HCT116 (cell line): ENCODE data around the gene CCND2.

Source experiments
- TF ChIP-seq, protein P1 (sequence below): IDR thresholded peaks from 2 replicates; pipeline ENCODE4 v1.6.1; 2012
- TF ChIP-seq, protein P2 (sequence below): IDR thresholded peaks from 2 replicates; pipeline ENCODE4 v1.6.1; 2012; ENCODE audit warnings: low read depth
- TF ChIP-seq, protein P3 (sequence below), 3 experiments: fragments of 200-600 bp in 1 of 3; sonication (generic) in 1 of 3; IDR thresholded peaks in 2 of 3; conservative IDR thresholded peaks in 1 of 3; 2 replicates each; pipeline ENCODE4 v1.5.1; 2012 to 2017; ENCODE audit warnings: low read depth in 2 of 3, low read length in 2 of 3, antibody characterized with exemption in 1 of 3, borderline replicate concordance in 1 of 3, control low read depth in 1 of 3, mild to moderate bottlenecking in 1 of 3, mixed read lengths in 1 of 3, mixed run types in 1 of 3, moderate library complexity in 1 of 3; ENCODE audit not compliant: insufficient read depth in 1 of 3

DNA sequence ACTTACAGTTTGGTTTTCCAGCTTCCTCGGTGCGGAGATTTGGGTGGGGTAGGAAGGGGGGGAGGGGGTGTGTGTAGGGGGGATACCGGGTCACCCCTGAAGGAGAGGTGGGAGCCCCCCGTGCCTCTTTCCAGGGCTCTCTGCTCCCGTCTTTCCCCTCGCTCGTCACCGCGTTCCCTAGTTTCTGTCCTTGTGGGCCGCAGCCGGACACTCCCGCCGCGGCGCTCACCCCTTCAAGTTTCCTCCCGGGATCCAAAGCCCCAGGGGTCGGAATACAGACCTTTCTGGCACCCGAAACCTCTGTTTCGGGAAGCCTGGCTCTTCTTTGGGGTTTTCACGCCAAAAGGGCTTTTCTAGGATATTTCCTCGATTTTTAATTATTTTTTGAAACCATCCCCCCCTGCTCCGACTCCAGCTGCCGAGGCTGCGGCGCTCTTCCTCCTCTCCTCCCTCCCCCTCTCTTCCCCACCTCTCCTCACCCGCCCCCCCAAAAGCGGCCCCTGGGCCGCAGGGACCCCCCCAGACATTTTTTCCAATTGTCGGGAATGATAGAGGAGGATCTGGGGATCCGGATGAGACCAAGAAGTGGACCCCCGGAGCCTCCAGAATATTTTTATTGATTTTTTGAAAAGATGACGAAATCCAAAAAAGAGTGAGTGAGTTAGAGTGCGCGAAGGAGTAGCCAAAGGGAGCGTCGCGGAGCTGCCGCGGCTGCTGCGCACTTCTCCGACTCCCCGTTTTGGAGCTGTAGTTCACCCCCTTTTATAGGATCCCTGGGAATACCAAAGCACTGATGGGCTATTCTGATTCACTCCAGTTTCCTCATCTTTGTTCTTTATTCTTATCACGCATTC, 1.7 kb downstream of the CCND2 start:
- TF ChIP-seq, protein P1, sequence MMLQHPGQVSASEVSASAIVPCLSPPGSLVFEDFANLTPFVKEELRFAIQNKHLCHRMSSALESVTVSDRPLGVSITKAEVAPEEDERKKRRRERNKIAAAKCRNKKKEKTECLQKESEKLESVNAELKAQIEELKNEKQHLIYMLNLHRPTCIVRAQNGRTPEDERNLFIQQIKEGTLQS, result no peak
- TF ChIP-seq, protein P2, sequence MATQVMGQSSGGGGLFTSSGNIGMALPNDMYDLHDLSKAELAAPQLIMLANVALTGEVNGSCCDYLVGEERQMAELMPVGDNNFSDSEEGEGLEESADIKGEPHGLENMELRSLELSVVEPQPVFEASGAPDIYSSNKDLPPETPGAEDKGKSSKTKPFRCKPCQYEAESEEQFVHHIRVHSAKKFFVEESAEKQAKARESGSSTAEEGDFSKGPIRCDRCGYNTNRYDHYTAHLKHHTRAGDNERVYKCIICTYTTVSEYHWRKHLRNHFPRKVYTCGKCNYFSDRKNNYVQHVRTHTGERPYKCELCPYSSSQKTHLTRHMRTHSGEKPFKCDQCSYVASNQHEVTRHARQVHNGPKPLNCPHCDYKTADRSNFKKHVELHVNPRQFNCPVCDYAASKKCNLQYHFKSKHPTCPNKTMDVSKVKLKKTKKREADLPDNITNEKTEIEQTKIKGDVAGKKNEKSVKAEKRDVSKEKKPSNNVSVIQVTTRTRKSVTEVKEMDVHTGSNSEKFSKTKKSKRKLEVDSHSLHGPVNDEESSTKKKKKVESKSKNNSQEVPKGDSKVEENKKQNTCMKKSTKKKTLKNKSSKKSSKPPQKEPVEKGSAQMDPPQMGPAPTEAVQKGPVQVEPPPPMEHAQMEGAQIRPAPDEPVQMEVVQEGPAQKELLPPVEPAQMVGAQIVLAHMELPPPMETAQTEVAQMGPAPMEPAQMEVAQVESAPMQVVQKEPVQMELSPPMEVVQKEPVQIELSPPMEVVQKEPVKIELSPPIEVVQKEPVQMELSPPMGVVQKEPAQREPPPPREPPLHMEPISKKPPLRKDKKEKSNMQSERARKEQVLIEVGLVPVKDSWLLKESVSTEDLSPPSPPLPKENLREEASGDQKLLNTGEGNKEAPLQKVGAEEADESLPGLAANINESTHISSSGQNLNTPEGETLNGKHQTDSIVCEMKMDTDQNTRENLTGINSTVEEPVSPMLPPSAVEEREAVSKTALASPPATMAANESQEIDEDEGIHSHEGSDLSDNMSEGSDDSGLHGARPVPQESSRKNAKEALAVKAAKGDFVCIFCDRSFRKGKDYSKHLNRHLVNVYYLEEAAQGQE, result no peak
- TF ChIP-seq, protein P3, sequence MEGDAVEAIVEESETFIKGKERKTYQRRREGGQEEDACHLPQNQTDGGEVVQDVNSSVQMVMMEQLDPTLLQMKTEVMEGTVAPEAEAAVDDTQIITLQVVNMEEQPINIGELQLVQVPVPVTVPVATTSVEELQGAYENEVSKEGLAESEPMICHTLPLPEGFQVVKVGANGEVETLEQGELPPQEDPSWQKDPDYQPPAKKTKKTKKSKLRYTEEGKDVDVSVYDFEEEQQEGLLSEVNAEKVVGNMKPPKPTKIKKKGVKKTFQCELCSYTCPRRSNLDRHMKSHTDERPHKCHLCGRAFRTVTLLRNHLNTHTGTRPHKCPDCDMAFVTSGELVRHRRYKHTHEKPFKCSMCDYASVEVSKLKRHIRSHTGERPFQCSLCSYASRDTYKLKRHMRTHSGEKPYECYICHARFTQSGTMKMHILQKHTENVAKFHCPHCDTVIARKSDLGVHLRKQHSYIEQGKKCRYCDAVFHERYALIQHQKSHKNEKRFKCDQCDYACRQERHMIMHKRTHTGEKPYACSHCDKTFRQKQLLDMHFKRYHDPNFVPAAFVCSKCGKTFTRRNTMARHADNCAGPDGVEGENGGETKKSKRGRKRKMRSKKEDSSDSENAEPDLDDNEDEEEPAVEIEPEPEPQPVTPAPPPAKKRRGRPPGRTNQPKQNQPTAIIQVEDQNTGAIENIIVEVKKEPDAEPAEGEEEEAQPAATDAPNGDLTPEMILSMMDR (IDR thresholded peaks at IDR 0.05 in 2 of 3, conservative IDR thresholded peaks at IDR 0.05 in 1 of 3; ENCODE audit: borderline replicate concordance in 1 of 3, insufficient read depth in 1 of 3, low read depth in 2 of 3, low read length in 2 of 3), result no peak
